DMS114 treated with DMSO at 0.1 percent for 48 hours (cell line): ENCODE results near the gene RBM15B.

Experiments used
- DNase-seq: peaks from one replicate; lab custom pipeline; 2025; ENCODE audit not compliant: unreplicated experiment; lab: John Stamatoyannopoulos, UW

The RBM15B gene

GRCh38 chr3:51441282-51442030 is 50.4 kb downstream of the RBM15B start:
- no peak for DNase-seq

GRCh38 chr3:51445544-51446280 is 54.6 kb downstream of the RBM15B start:
- no peak for DNase-seq
